ENCODE measurements around the gene ATP6AP2. TPM values are rescaled to one million over a fixed set of nuclear protein-coding genes. Genes with fewer than 3 reads are reported as not detected.

ATP6AP2 gene
- total RNA-seq, 1 experiment from 2014 or later = 67.5 TPM

DNA sequence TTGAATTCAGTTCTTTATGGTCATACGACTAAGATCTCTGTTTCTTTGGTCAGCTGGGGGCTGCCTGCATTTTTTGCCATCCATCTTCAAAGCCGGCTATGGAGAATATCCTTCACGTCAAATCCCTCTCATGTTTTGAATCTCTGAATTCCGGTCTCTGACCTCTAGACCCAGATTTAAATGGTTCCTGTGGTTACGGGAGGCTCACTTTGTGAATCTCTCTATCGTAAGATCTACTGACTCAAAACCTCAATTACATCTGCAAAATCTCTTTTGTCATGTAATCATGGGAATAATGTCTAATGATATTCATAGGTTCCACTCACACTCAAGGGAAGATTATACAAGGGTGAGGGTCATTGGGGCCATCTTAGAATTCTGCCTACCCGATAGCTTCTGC is 36.8 kb downstream of the ATP6AP2 start:
- Histone ChIP-seq H3K4me2 (ENCODE audit: insufficient read depth, insufficient read length, low read length) (no peak overlapping the region), H3K4me1 (ENCODE audit: insufficient read depth, low read length) (no peaks in the 10 kb centered on the region), H3K79me2 (ENCODE audit: insufficient read depth, low read length) (no peaks in the 10 kb centered on the region), H3K79me1 (ENCODE audit: insufficient read depth, low read depth, low read length, poor library complexity, severe bottlenecking) (no peaks in the 10 kb centered on the region), H3K56ac (ENCODE audit: insufficient read length, low read depth, low read length) (no peak overlapping the region), H4K8ac (replicated peaks; ENCODE audit: insufficient read length, low read depth, low read length) (no peak overlapping the region), H3K18ac (ENCODE audit: insufficient read length, low read depth, low read length) (no peak overlapping the region), H2BK5ac (ENCODE audit: insufficient read length, low read length) (no peak overlapping the region), H2AFZ (ENCODE audit: low read length) (no peak overlapping the region), H2BK15ac (ENCODE audit: low read depth, low read length) (no peak overlapping the region), H3K27me3 (ENCODE audit: insufficient read depth, low read length) (no peaks in the 10 kb centered on the region), H2BK12ac (ENCODE audit: insufficient read length, low read depth, low read length) (no peak overlapping the region), H3K4ac (ENCODE audit: low read depth, low read length) (no peak overlapping the region), H3K14ac (ENCODE audit: insufficient read depth, low read length) (no peak overlapping the region), H4K5ac (ENCODE audit: insufficient read length, low read depth, low read length) (no peak overlapping the region), H3K23me2 (ENCODE audit: insufficient read length, low read depth, low read length, poor library complexity, severe bottlenecking) (no peaks in the 10 kb centered on the region), H4K20me1 (ENCODE audit: control insufficient read depth, insufficient read depth, insufficient read length) (no peaks in the 10 kb centered on the region), H2AK5ac (ENCODE audit: insufficient read length, low read length) (no peak overlapping the region), H3K9me3 (ENCODE audit: control insufficient read depth, low read depth, low read length) (no peaks in the 10 kb centered on the region), H4K91ac (ENCODE audit: insufficient read length, low read depth, low read length) (no peak overlapping the region), H3K27ac (ENCODE audit: insufficient read length, low read depth, low read length) (no peak overlapping the region), H3K9ac (ENCODE audit: extremely low read depth, insufficient read length, low read length) (no peak overlapping the region), H3K23ac (ENCODE audit: insufficient read length, low read depth, low read length) (no peak overlapping the region), H2BK120ac (ENCODE audit: low read depth, low read length, poor library complexity, severe bottlenecking) (no peak overlapping the region), H2BK20ac (ENCODE audit: low read depth, low read length, poor library complexity, severe bottlenecking) (no peak overlapping the region), H3T11ph (ENCODE audit: low read length) (no peak overlapping the region)
- no CpG with 5 or more reads among the region's 7 CpGs for WGBS (ENCODE audit: extremely low coverage, insufficient read length, low lambda C conversion rate)
- TF ChIP-seq, protein P1, sequence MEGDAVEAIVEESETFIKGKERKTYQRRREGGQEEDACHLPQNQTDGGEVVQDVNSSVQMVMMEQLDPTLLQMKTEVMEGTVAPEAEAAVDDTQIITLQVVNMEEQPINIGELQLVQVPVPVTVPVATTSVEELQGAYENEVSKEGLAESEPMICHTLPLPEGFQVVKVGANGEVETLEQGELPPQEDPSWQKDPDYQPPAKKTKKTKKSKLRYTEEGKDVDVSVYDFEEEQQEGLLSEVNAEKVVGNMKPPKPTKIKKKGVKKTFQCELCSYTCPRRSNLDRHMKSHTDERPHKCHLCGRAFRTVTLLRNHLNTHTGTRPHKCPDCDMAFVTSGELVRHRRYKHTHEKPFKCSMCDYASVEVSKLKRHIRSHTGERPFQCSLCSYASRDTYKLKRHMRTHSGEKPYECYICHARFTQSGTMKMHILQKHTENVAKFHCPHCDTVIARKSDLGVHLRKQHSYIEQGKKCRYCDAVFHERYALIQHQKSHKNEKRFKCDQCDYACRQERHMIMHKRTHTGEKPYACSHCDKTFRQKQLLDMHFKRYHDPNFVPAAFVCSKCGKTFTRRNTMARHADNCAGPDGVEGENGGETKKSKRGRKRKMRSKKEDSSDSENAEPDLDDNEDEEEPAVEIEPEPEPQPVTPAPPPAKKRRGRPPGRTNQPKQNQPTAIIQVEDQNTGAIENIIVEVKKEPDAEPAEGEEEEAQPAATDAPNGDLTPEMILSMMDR (conservative IDR thresholded peaks at IDR 0.05) = no peak
- no peaks in the 10 kb centered on the region; a peak in 1 of 7 replicates for H3K36me3 Mint-ChIP-seq (ENCODE audit: insufficient read depth in 1 of 3, low read depth in 3 of 3)
- no peak overlapping the region for H3K4me3 Mint-ChIP-seq
- DNase-seq = no peak
- H3K9me3 Mint-ChIP-seq = peaks cover 46 to 52% of the 10 kb centered on the region in 2 experiments
- H3K27me3 Mint-ChIP-seq (ENCODE audit: low read depth) = no peaks in the 10 kb centered on the region; the same call in 1 of the 2 replicates
- no peaks in the 10 kb centered on the region; a peak in 1 of 4 replicates for H3K4me1 Mint-ChIP-seq
- H3K27ac Mint-ChIP-seq = no peak overlapping the region
